Activated CD4-positive, CD25-positive, alpha-beta regulatory T cell treated with anti-CD3 and anti-CD28 coated beads, Interleukin-2, amount 50 U/mL, for 72 hours (primary cell): ENCODE results near the gene TBC1D2B.

Source experiments
- DNase-seq: peaks from one replicate; pipeline ENCODE4 v3.0.0; 2021

The TBC1D2B gene

GRCh38 chr15:78024519-78024870 is 53.0 kb downstream of the TBC1D2B start:
- no peak for DNase-seq

DNA sequence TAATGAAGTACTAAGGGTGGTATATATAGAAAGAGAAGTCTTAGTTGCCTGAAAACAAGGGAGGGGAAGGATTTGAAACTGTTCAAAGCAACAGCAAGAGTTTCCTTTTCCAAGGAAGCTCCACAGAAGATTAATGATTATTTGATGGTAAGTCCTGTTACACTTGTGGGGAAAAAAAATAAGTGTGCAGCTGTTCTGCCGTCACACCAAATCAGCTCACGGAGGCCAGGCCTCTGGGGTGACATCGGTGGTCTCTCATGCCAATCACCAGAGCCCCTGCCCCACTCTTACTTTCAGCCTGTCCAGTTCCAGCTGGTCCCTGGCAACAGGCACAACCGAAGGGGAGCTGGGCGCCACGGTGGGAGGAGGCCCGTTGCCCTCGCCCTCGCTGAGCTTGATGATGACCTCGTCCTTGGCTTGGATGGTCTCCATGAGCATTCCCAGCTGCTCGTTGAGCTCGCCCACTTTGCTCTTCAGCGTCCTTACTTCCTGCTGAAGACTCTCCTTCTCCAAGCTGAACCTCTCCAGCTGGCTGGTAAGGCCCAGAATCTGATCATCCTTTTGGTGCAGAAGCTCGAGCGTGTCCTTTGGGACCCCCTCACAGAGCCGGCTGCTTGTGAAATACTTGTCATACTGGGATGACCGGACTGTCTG is 53.5 kb downstream of the TBC1D2B start:
- no peak for DNase-seq

DNA sequence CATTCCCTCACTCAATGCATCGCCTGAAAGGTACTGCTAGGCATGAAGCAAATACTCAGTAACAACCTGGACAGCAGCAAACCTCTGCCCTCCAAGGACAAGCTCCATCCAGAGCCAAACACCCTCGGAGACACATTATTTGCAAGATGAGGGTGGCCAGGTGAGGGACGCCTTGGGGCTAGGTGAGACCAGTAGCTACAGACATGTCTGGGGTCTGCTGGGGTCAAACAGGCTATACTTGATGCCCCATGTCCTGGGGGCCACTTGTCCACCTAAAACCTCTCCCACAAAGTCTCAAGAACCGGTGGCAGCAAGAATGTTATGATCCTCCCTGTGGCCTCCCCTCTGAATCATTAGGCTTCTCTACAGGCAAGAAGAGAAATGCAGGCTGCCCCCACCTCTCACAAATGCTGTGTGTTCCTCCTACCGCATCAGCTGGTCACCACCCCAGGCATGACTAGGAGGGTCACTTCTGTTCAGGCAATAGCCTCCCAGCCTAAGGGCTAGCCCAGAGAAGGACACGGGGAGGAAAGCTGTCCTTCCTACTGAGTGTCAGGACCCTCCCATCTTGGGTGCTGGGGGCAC is 54.3 kb downstream of the TBC1D2B start:
- no peak for DNase-seq

DNA sequence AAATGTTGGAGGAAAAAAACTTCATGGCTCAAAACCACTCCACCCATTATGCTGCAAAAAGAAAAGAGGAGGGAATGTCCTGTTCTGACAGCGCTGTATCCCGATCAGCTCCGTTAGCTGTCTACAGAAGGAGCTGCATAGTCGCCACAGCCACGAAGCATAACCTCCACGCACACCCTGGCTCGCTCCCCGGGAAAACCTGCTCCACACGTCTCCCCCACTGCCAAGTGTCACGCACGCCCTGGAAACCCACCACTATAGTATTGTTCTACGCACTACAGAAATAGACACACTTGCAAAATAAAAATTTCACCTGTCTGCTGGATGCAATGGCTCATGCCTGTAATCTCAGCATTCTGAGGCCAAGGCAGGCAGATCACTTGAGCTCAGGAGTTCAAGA is 55.8 kb downstream of the TBC1D2B start:
- no peak for DNase-seq

- DNase-seq = no peak
Measured at GRCh38 chr15:78020007-78020406, 57.5 kb downstream of the TBC1D2B start.

GRCh38 chr15:78018946-78019644 is 58.4 kb downstream of the TBC1D2B start:
- no peak for DNase-seq

- no peak for DNase-seq
Measured at GRCh38 chr15:78018445-78018844, 59.1 kb downstream of the TBC1D2B start.

DNA sequence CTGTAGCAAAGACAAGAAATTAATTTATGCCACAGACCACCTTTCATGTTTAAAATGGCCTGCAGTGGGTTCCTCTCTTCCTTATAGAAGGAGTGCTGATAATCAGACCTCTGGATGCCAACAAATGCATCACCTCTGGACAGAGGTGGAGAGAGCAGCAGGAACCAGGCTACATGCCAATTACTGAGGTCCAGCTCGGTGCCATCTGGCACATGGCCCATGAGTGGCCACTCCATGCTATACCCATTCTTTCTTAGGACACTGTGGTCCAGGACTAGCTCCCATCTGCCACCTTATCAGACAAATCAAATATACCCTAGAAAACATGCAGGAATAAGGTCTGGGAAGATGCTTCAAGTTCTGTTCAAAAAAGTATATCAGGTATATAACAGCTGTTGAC is 60.7 kb downstream of the TBC1D2B start:
- DNase-seq = no peak

DNA sequence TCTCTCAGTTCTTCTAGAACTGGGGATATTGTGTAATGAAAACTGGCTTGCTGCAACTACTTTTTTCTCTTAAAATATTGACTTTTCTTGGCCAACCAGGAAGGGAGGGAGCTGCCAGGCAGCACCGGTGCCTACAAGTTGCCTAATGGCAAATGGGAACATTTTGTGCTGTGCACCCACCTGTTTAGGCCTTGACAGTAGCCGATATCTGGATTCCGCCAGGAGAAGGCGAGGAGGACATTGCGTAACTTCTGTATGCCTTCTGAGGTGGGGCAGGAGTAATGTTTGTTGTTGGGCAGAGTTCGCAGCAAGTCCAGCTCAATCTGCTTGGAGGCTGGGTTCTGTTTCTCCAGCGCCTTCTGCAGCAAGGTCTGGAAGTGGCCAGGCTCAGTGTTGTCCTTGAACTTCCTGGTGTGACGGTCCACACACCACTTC is 64.9 kb downstream of the TBC1D2B start:
- DNase-seq = no peak

GRCh38 chr15:78010067-78010466 is 67.4 kb downstream of the TBC1D2B start:
- no peak for DNase-seq

- no peak for DNase-seq
Measured at GRCh38 chr15:78007964-78008886, 69.3 kb downstream of the TBC1D2B start.

DNA sequence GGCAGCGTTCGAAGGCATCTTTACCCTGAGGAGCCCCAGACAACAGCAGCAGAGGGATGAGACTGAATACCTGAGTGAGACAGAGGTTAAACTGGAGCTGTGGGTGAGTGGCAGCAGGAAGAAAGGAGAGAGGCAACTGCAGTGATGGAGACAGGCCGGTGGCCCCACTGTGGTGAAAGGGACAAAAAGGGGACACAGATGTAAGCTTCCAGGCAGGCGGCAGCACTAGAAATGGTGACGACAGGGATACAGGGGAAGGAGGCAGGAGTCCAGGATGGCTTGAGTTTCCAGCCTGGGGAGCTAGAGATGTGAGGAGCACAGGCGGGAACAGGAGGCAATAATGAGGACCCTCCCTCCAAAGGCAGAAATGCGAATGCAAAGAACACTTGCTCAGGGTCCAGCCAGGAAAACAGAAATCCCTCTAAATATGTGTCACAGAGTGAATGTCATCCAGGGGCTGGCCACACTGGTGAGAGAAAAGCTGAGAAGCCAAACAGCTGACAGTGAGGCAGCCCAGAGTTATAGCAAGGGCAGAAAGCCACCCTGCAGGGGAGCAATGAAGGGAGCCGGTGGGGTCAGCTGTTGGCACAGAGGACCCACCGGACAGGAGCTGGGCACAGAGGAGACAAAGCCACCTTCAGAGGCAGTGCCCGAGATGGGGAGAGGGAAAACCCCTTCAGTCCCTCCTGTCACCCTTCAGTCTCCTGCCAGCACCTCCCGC is 70.1 kb downstream of the TBC1D2B start:
- no peak for DNase-seq

GRCh38 chr15:78006567-78007205 is 70.8 kb downstream of the TBC1D2B start:
- no peak for DNase-seq

DNA sequence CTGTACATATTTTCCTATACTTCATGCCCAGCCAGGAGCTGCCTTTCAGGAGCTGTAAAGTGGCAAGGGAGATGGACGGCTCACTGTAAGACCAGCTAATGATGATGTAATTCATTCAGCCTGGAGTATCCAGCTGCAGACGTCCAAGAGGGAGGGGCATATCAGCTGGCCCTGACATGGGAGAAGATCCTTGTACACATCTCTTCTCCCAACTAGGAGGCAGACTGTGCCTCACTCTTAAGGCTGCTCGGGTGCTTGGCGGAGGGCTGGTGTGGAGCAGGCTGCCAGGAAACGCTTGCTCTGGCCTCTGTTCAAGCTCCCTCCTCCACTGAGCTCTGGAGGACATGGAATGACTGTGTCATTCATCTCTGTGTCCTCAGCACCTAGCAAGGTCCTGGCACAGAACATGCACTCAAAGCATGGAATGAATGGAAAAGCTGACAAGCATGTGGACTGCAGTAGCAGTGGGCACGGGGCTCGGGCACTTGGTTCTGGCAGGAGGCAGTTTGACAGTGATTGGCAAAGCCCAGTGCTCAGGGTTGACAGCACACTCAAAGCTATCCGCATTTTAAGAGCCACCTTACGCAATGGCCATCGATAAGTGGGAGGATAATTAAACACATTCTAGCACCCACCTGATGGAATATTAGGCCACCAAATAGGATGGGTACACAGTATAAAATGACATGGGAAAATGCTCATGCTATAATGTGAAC is 72.4 kb downstream of the TBC1D2B start:
- DNase-seq = no peak

- no peak for DNase-seq
Measured at GRCh38 chr15:78004222-78004727, 73.2 kb downstream of the TBC1D2B start.

- DNase-seq = no peak
Measured at GRCh38 chr15:78003539-78004008, 73.9 kb downstream of the TBC1D2B start.

DNA sequence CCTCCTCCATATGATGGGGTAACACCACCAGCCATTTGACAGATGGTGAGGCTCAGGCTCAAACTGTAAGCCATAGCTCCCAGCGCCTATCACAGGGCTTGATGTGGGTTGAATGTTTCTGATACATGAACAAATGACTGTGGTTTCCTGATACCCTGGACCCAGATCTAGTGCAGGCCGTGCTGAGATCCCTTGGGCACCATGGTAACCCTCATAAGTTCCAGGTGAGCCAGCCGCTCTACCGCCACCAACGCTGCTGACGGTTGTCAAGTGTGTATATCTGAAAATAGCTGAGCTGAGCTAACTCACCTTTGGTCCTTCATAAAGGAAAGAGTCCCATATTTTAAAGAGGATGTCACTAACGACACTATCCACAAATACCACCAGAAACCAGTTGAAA is 74.5 kb downstream of the TBC1D2B start:
- no peak for DNase-seq

DNA sequence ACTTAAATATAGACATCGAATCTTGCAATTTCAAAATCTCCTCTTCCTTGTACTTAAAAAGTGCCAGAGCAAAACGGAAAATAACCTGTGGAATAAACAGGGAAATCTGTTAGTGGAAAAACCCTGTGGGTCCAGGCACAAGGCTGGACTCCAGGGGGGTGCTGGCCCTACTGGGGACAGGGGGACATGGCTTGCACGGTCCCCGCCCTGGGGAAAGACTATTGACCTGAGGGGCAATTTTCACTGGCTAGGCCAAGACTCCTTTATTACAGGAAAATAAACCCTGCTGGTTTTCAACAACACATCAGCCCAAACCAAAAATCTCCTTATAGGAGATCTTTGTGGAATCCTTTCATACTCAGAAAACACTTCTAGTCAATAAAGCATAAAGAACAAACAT is 75.9 kb downstream of the TBC1D2B start:
- no peak for DNase-seq

GRCh38 chr15:78000927-78001249 is 76.6 kb downstream of the TBC1D2B start:
- DNase-seq = no peak

- DNase-seq = peak; percentile 67
Measured at GRCh38 chr15:78000091-78000926, 77.2 kb downstream of the TBC1D2B start.
